ENCODE results near the gene KDM4C.

DNA sequence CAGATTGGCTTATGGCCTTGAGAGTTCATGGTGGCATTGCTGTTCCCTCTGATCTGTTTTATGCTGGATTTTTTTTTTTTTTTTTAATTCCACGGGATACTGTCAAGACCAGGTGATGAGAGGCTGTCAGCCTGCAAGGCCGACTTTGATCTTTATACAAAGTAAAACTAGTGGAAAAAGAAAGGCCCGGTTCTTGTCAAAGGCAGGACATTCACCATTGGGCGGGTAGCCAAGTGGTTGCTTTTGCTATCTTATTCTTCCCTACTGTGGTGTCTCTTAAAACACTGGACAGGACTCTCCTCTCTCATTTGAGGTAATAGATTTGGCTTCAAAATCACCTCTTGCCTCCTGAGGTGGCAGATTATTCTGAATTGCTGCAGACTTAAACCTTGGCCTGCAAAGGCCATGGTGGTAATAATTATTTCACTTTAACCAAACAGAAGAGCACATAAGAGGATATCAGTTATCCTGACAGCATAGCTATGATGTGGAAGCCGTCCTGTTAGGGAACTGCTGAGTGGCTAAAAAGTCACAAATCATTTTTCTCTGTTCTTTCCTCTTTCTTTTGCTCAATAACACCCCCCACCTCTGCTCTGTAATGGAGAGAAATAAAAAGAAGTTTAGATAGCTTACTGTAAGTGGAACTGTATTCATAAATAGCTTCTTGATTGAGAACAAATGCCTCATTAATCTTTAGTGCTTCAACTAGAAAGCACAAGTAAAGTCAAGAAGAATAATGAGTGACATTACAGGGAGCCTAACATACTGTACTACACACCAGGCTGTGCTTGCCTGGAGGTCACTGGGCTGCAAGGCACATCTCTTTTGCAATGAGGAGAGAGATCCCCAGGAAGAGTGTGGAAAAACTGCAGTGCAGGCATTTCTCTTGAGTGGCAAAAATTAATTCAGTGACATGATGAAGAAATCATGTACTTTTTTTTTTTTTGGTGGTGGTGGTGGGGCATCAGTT is 275.6 kb downstream of the KDM4C start:
- TF ChIP-seq, protein P1, sequence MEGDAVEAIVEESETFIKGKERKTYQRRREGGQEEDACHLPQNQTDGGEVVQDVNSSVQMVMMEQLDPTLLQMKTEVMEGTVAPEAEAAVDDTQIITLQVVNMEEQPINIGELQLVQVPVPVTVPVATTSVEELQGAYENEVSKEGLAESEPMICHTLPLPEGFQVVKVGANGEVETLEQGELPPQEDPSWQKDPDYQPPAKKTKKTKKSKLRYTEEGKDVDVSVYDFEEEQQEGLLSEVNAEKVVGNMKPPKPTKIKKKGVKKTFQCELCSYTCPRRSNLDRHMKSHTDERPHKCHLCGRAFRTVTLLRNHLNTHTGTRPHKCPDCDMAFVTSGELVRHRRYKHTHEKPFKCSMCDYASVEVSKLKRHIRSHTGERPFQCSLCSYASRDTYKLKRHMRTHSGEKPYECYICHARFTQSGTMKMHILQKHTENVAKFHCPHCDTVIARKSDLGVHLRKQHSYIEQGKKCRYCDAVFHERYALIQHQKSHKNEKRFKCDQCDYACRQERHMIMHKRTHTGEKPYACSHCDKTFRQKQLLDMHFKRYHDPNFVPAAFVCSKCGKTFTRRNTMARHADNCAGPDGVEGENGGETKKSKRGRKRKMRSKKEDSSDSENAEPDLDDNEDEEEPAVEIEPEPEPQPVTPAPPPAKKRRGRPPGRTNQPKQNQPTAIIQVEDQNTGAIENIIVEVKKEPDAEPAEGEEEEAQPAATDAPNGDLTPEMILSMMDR (IDR thresholded peaks at IDR 0.05), result no peak
- no peak for TF ChIP-seq EZH2 (IDR thresholded peaks at IDR 0.05)
- no peak for TF ChIP-seq EZH2phosphoT487 (IDR thresholded peaks at IDR 0.05)

All from neural progenitor cell (in vitro differentiated cells).